Measurements from ENCODE around the gene HCAR3. TPM values are rescaled to one million over a fixed set of nuclear protein-coding genes. Genes with fewer than 3 reads are reported as not detected.

Gene HCAR3
- polyA plus RNA-seq, 1 donor from 2014 or later: not detected

- no peaks in the 10 kb centered on the region for H3K9me3 ChIP-seq (ENCODE audit: low read length)
- no peak overlapping the region for H2AFZ ChIP-seq (ENCODE audit: low read depth, low read length)
- H3K27ac ChIP-seq (ENCODE audit: low read length): no peak overlapping the region
- H3K4me3 ChIP-seq (ENCODE audit: low read length): no peak overlapping the region
- no peaks in the 10 kb centered on the region for H3K27me3 ChIP-seq (ENCODE audit: insufficient read depth, low read depth, low read length)
- H3K9me2 ChIP-seq (ENCODE audit: insufficient read depth, low read length): no peaks in the 10 kb centered on the region
- no peak overlapping the region for H3K4me2 ChIP-seq (ENCODE audit: low read length)
- H3F3A ChIP-seq (ENCODE audit: insufficient read depth, low read length, poor library complexity, severe bottlenecking): no peaks in the 10 kb centered on the region
- H3K9ac ChIP-seq (ENCODE audit: low read length): no peak overlapping the region
- no peaks in the 10 kb centered on the region for H4K20me1 ChIP-seq (ENCODE audit: insufficient read depth)
- H3K36me3 ChIP-seq (ENCODE audit: insufficient read depth, low read length): no peaks in the 10 kb centered on the region
- TF ChIP-seq SMC3 (conservative IDR thresholded peaks at IDR 0.05; ENCODE audit: poor library complexity) (no peak), REST (IDR thresholded peaks at IDR 0.05; ENCODE audit: borderline replicate concordance) (no peak), EP300 (conservative IDR thresholded peaks at IDR 0.05; ENCODE audit: poor library complexity, severe bottlenecking) (no peak), EZH2 (IDR thresholded peaks at IDR 0.05; ENCODE audit: borderline replicate concordance, insufficient read depth, low read length, poor library complexity, severe bottlenecking) (no peak), TAF1 (IDR thresholded peaks at IDR 0.05; ENCODE audit: low read depth) (no peak), RAD21 (conservative IDR thresholded peaks at IDR 0.05) (no peak), POLR2AphosphoS5 (IDR thresholded peaks at IDR 0.05) (no peak), MXI1 (conservative IDR thresholded peaks at IDR 0.05; ENCODE audit: poor library complexity, severe bottlenecking) (no peak)
- TF ChIP-seq, protein P1, sequence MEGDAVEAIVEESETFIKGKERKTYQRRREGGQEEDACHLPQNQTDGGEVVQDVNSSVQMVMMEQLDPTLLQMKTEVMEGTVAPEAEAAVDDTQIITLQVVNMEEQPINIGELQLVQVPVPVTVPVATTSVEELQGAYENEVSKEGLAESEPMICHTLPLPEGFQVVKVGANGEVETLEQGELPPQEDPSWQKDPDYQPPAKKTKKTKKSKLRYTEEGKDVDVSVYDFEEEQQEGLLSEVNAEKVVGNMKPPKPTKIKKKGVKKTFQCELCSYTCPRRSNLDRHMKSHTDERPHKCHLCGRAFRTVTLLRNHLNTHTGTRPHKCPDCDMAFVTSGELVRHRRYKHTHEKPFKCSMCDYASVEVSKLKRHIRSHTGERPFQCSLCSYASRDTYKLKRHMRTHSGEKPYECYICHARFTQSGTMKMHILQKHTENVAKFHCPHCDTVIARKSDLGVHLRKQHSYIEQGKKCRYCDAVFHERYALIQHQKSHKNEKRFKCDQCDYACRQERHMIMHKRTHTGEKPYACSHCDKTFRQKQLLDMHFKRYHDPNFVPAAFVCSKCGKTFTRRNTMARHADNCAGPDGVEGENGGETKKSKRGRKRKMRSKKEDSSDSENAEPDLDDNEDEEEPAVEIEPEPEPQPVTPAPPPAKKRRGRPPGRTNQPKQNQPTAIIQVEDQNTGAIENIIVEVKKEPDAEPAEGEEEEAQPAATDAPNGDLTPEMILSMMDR (IDR thresholded peaks at IDR 0.05; ENCODE audit: poor library complexity, severe bottlenecking): no peak
- H3K79me2 ChIP-seq (replicated peaks; ENCODE audit: insufficient read depth, low read length): no peaks in the 10 kb centered on the region
Observed at GRCh38 chr12:122725452-122726079, 9.0 kb upstream of the HCAR3 start.

DNA sequence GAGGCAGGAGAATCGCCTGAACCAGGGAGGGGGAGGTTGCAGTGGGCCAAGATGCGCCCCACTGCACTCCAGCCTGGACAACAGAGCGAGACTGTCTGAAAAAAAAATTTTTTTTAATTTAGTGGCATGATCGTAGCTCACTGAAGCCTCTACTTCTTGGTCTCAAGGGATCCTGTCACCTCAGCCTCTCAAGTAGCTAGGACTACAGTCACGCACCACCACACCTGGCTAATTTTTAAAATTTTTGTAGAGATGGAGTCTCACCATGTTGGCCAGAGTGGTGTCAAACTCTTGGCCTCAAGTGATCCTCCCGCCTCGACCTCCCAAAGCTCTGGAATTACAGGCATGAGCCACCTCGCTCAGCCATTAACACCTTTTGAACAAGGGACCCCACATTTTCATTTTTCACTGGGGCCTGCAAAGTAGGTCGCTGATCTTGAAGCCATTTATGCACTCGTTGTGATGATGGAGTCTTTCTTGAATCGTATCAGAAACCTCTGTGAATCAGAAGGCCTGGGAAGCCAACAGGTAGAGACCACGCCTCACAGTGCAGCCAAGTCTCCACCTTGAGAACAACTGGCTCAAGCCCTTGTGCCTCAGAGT, 8.1 kb upstream of the HCAR3 start:
- H3K9ac ChIP-seq (ENCODE audit: low read length): no peak overlapping the region
- H3K9me2 ChIP-seq (ENCODE audit: insufficient read depth, low read length): no peaks in the 10 kb centered on the region
- no peaks in the 10 kb centered on the region for H3K27me3 ChIP-seq (ENCODE audit: insufficient read depth, low read depth, low read length)
- H3K36me3 ChIP-seq (ENCODE audit: insufficient read depth, low read length): no peaks in the 10 kb centered on the region
- no peak overlapping the region for H3K4me3 ChIP-seq (ENCODE audit: low read length)
- no peak overlapping the region for H3K27ac ChIP-seq (ENCODE audit: low read length)
- no peaks in the 10 kb centered on the region for H3K9me3 ChIP-seq (ENCODE audit: low read length)
- no peaks in the 10 kb centered on the region for H3K79me2 ChIP-seq (replicated peaks; ENCODE audit: insufficient read depth, low read length)
- no peaks in the 10 kb centered on the region for H4K20me1 ChIP-seq (ENCODE audit: insufficient read depth)
- no peak overlapping the region for H3K4me2 ChIP-seq (ENCODE audit: low read length)
- H3F3A ChIP-seq (ENCODE audit: insufficient read depth, low read length, poor library complexity, severe bottlenecking): no peaks in the 10 kb centered on the region
- no peak overlapping the region for H2AFZ ChIP-seq (ENCODE audit: low read depth, low read length)
- TF ChIP-seq EP300 (conservative IDR thresholded peaks at IDR 0.05; ENCODE audit: poor library complexity, severe bottlenecking): no peak
- TF ChIP-seq, protein P1 (IDR thresholded peaks at IDR 0.05; ENCODE audit: poor library complexity, severe bottlenecking): no peak
- no peak for TF ChIP-seq TAF1 (IDR thresholded peaks at IDR 0.05; ENCODE audit: low read depth)
- no peak for TF ChIP-seq MXI1 (conservative IDR thresholded peaks at IDR 0.05; ENCODE audit: poor library complexity, severe bottlenecking)
- TF ChIP-seq POLR2AphosphoS5 (IDR thresholded peaks at IDR 0.05): no peak
